ENCODE measurements around the gene NPAS1.
"Not testable (repeated sequence)": the region's sequence is repeated elsewhere in the genome, so short reads cannot be mapped to it uniquely, and the experiment has no call there.

Gene NPAS1

GRCh38 chr19:46992699-46993535 is 26.7 kb upstream of the NPAS1 start:
- DNase-seq, result no peak

GRCh38 chr19:46993622-46994021 is 26.0 kb upstream of the NPAS1 start:
- DNase-seq, result no peak

- no peak for DNase-seq
These were observed 25.4 kb upstream of the NPAS1 start for GRCh38 chr19:46994141-46994686.

- no peak for DNase-seq
These were observed 24.1 kb upstream of the NPAS1 start for GRCh38 chr19:46995492-46995891.

- DNase-seq, result no peak
These were observed 21.1 kb upstream of the NPAS1 start for GRCh38 chr19:46998445-46999125.

- DNase-seq, result no peak
These were observed 20.3 kb upstream of the NPAS1 start for GRCh38 chr19:46999377-46999776.

- DNase-seq, result no peak
These were observed 19.8 kb upstream of the NPAS1 start for GRCh38 chr19:46999878-47000277.

- no peak for DNase-seq
These were observed 19.3 kb upstream of the NPAS1 start for GRCh38 chr19:47000373-47000772.

- DNase-seq, result no peak
These were observed 18.1 kb upstream of the NPAS1 start for GRCh38 chr19:47001584-47001983.

GRCh38 chr19:47002106-47002766 is 17.4 kb upstream of the NPAS1 start:
- no peak for DNase-seq

- DNase-seq, result no peak
These were observed 16.6 kb upstream of the NPAS1 start for GRCh38 chr19:47002853-47003610.

- DNase-seq, result no peak
These were observed 15.8 kb upstream of the NPAS1 start for GRCh38 chr19:47003611-47004465.

GRCh38 chr19:47005164-47005641 is 14.4 kb upstream of the NPAS1 start:
- DNase-seq, result no peak

GRCh38 chr19:47005873-47006272 is 13.8 kb upstream of the NPAS1 start:
- no peak for DNase-seq

- no peak for DNase-seq
These were observed 13.1 kb upstream of the NPAS1 start for GRCh38 chr19:47006496-47006895.

- DNase-seq, result not testable (repeated sequence)
These were observed 9.1 kb upstream of the NPAS1 start for GRCh38 chr19:47010549-47010948.

GRCh38 chr19:47012617-47013016 is 7.0 kb upstream of the NPAS1 start:
- DNase-seq, result no peak

GRCh38 chr19:47013041-47013517 is 6.6 kb upstream of the NPAS1 start:
- peak; percentile 57 for DNase-seq

- no peak for DNase-seq
These were observed 714 bp upstream of the NPAS1 start for GRCh38 chr19:47018923-47019322.

GRCh38 chr19:47020132-47020805 is 632 bp downstream of the NPAS1 start:
- DNase-seq, result no peak

GRCh38 chr19:47020992-47021496 is 1.4 kb downstream of the NPAS1 start:
- DNase-seq, result no peak

Measured in activated gamma-delta T cell treated with Interleukin-2 at 50 U/mL for 16 hours (primary cell).